H9 (cell line): ENCODE results near the gene ANXA10. TPM values are rescaled to one million over a fixed set of nuclear protein-coding genes. Genes with fewer than 3 reads are reported as not detected.

Experiments
- DNase-seq: peaks from one replicate; pipeline ENCODE4 v3.0.0-alpha.2; 2017
- H2AFZ ChIP-seq: one replicate; pipeline ENCODE4 v1.6.1; 2013; ENCODE audit warnings: mild to moderate bottlenecking, low read length, control low read depth, moderate library complexity
- H2AK5ac ChIP-seq: 2 replicates; pipeline ENCODE4 v1.6.1; 2013; ENCODE audit warnings: low read length, control low read depth, mixed read lengths; ENCODE audit not compliant: insufficient read length
- H2BK120ac ChIP-seq: one replicate; pipeline ENCODE4 v1.6.1; 2013; ENCODE audit warnings: low read depth, mild to moderate bottlenecking, low read length, control low read depth, inconsistent platforms; ENCODE audit not compliant: poor library complexity, severe bottlenecking
- H2BK12ac ChIP-seq: 2 replicates; pipeline ENCODE4 v1.6.1; 2013; ENCODE audit warnings: low read length, control low read depth, mixed read lengths, low read depth; ENCODE audit not compliant: insufficient read length
- H2BK15ac ChIP-seq: 2 replicates; pipeline ENCODE4 v1.6.1; 2013; ENCODE audit warnings: low read depth, low read length, control low read depth
- H2BK20ac ChIP-seq: one replicate; pipeline ENCODE4 v1.6.1; 2013; ENCODE audit warnings: low read depth, mild to moderate bottlenecking, low read length, control low read depth, inconsistent platforms; ENCODE audit not compliant: poor library complexity, severe bottlenecking
- H2BK5ac ChIP-seq: 2 replicates; pipeline ENCODE4 v1.6.1; 2013; ENCODE audit warnings: low read length, control low read depth, mixed read lengths; ENCODE audit not compliant: insufficient read length
- H3K14ac ChIP-seq: 2 replicates; pipeline ENCODE4 v1.6.1; 2013; ENCODE audit warnings: low read length, control low read depth; ENCODE audit not compliant: insufficient read depth
- H3K18ac ChIP-seq: 2 replicates; pipeline ENCODE4 v1.6.1; 2013; ENCODE audit warnings: low read depth, mild to moderate bottlenecking, mixed read lengths, low read length, control low read depth; ENCODE audit not compliant: insufficient read length
- H3K23ac ChIP-seq: 2 replicates; pipeline ENCODE4 v1.6.1; 2013; ENCODE audit warnings: low read length, control low read depth, mixed read lengths, low read depth; ENCODE audit not compliant: insufficient read length
- H3K23me2 ChIP-seq: 2 replicates; pipeline ENCODE4 v1.6.1; 2013; ENCODE audit warnings: low read depth, mild to moderate bottlenecking, mixed read lengths, low read length, control low read depth; ENCODE audit not compliant: insufficient read length, poor library complexity, severe bottlenecking
- H3K27ac ChIP-seq: 2 replicates; pipeline ENCODE4 v1.5.1; 2013; ENCODE audit warnings: low read length, control low read depth, mixed read lengths, low read depth; ENCODE audit not compliant: insufficient read length
- H3K27me3 ChIP-seq: 2 replicates; pipeline ENCODE4 v1.6.1; 2013; ENCODE audit warnings: low read length, control low read depth, inconsistent platforms; ENCODE audit not compliant: insufficient read depth
- H3K4ac ChIP-seq: 2 replicates; pipeline ENCODE4 v1.6.1; 2013; ENCODE audit warnings: low read depth, mild to moderate bottlenecking, control low read depth, inconsistent platforms, low read length, moderate library complexity
- H3K4me1 ChIP-seq: 2 replicates; pipeline ENCODE4 v1.6.1; 2013; ENCODE audit warnings: low read length, control low read depth, inconsistent platforms; ENCODE audit not compliant: insufficient read depth
- H3K4me2 ChIP-seq: 2 replicates; pipeline ENCODE4 v1.6.1; 2013; ENCODE audit warnings: low read length, control low read depth, mixed read lengths; ENCODE audit not compliant: insufficient read length, insufficient read depth
- H3K56ac ChIP-seq: 2 replicates; pipeline ENCODE4 v1.6.1; 2013; ENCODE audit warnings: low read depth, mild to moderate bottlenecking, mixed read lengths, low read length, control low read depth; ENCODE audit not compliant: insufficient read length
- H3K79me1 ChIP-seq: 2 replicates; pipeline ENCODE4 v1.6.1; 2013; ENCODE audit warnings: low read depth, mild to moderate bottlenecking, moderate library complexity, low read length, control low read depth, inconsistent platforms; ENCODE audit not compliant: insufficient read depth, poor library complexity, severe bottlenecking
- H3K79me2 ChIP-seq: 2 replicates; pipeline ENCODE4 v1.6.1; 2013; ENCODE audit warnings: low read length, control low read depth, inconsistent platforms; ENCODE audit not compliant: insufficient read depth
- H3K9ac ChIP-seq: 2 replicates; pipeline ENCODE4 v1.6.1; 2013; ENCODE audit warnings: low read length, control low read depth, mixed read lengths; ENCODE audit not compliant: insufficient read length; ENCODE audit errors: extremely low read depth
- H3K9me3 ChIP-seq: one replicate; pipeline ENCODE4 v1.6.1; 2013; ENCODE audit warnings: low read depth, low read length, inconsistent platforms; ENCODE audit not compliant: control insufficient read depth
- H3T11ph ChIP-seq: one replicate; pipeline ENCODE4 v1.6.1; 2013; ENCODE audit warnings: mild to moderate bottlenecking, low read length, control low read depth, inconsistent platforms
- H4K20me1 ChIP-seq: one replicate; pipeline ENCODE4 v1.6.1; 2013; ENCODE audit not compliant: control insufficient read depth, insufficient read length, insufficient read depth
- H4K5ac ChIP-seq: 2 replicates; pipeline ENCODE4 v1.6.1; 2013; ENCODE audit warnings: low read depth, mild to moderate bottlenecking, mixed read lengths, low read length, control low read depth; ENCODE audit not compliant: insufficient read length
- H4K8ac ChIP-seq: replicated peaks from 2 replicates; pipeline ENCODE4 v1.6.1; 2013; ENCODE audit warnings: low read length, control low read depth, mixed read lengths, low read depth; ENCODE audit not compliant: insufficient read length
- H4K91ac ChIP-seq: 2 replicates; pipeline ENCODE4 v1.6.1; 2013; ENCODE audit warnings: low read depth, mild to moderate bottlenecking, moderate library complexity, mixed read lengths, low read length, control low read depth; ENCODE audit not compliant: insufficient read length
- H3K27ac Mint-ChIP-seq, 3 experiments: 2 replicates in 2 of 3; 3 replicates in 1 of 3; pipeline ENCODE4 v1.8.0; 2020 to 2021; ENCODE audit warnings: mixed read lengths in 3 of 3, mild to moderate bottlenecking in 1 of 3, moderate library complexity in 1 of 3
- H3K27me3 Mint-ChIP-seq: 2 replicates; pipeline ENCODE4 v1.8.0; 2021; ENCODE audit warnings: low read depth, mild to moderate bottlenecking, moderate library complexity, mixed read lengths
- H3K36me3 Mint-ChIP-seq, 3 experiments: 2 replicates in 2 of 3; 3 replicates in 1 of 3; pipeline ENCODE4 v1.8.0; 2020 to 2021; ENCODE audit warnings: low read depth in 3 of 3, mixed read lengths in 3 of 3; ENCODE audit not compliant: insufficient read depth in 1 of 3
- H3K4me1 Mint-ChIP-seq, 2 experiments: 2 replicates each; pipeline ENCODE4 v1.8.0; 2020; ENCODE audit warnings: mixed read lengths in 2 of 2
- H3K4me3 Mint-ChIP-seq, 2 experiments: 2 replicates in 1 of 2; 3 replicates in 1 of 2; pipeline ENCODE4 v1.8.0; 2020 to 2021; ENCODE audit warnings: mild to moderate bottlenecking in 2 of 2, mixed read lengths in 2 of 2, moderate library complexity in 1 of 2
- H3K9me3 Mint-ChIP-seq, 2 experiments: 2 replicates in 1 of 2; 3 replicates in 1 of 2; pipeline ENCODE4 v1.8.0; 2020; ENCODE audit warnings: mild to moderate bottlenecking in 2 of 2, mixed read lengths in 2 of 2, moderate library complexity in 1 of 2
- WGBS: extraction: QIAGEN DNeasy Blood & Tissue Kit; methylation state at CpG from one replicate; pipeline ENCODE4 v1.1.7; 2013; ENCODE audit warnings: missing lambda C conversion rate, low lambda C conversion rate, mixed read lengths; ENCODE audit not compliant: insufficient read length; ENCODE audit errors: extremely low coverage; 5-methylcytosine and 5-hydroxymethylcytosine counted together
- total RNA-seq: library from RNA; stranded (reverse); gene quantifications from 2 replicates; pipeline ENCODE4 v1.2.1, GENCODE V29; 2021
- TF ChIP-seq, protein P1 (sequence below): fragments of 200-600 bp; sonication (generic); conservative IDR thresholded peaks from 3 replicates; pipeline ENCODE4 v1.8.0; 2021; ENCODE audit warnings: antibody characterized with exemption, mild to moderate bottlenecking

Gene ANXA10
- total RNA-seq, 1 experiment from 2014 or later: not detected

DNA sequence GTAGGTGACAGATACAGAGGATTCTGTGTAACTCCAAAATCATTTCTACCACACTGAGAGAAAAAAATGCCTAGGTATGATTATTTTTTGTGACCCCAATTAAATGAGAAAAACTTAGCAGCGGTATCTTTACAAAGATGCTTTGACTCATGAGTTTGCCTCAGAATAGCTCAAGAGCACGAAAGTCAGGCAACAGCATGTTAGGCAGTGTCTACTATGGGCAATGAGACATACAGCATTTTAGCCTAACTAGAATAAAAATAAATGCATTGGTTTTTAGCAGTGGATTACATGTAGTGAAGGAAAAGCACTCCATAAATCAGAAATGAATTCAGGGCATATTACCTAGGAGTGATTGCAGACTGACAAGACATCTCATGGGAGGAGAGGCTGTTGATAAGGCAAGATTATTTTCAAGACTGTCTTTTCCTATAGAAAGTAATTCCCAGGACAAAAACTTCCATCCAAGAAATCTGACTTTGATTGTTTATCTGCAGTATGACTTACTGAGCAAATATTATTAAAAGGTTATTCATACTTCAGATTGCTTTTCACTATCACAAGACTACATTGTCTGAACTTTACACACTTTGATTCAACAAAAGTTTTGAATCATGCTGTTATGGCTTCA, 3.6 kb downstream of the ANXA10 start:
- no peaks in the 10 kb centered on the region for H3K9me3 Mint-ChIP-seq
- Histone ChIP-seq H3K27ac (no peak overlapping the region), H4K8ac (no peak overlapping the region), H3K4ac (no peak overlapping the region), H3K79me1 (no peaks in the 10 kb centered on the region), H3K23me2 (no peaks in the 10 kb centered on the region), H2BK20ac (no peak overlapping the region), H3T11ph (no peak overlapping the region), H2AK5ac (no peak overlapping the region), H4K5ac (no peak overlapping the region), H2BK5ac (no peak overlapping the region), H2BK120ac (no peak overlapping the region), H3K4me1 (no peaks in the 10 kb centered on the region), H2BK12ac (no peak overlapping the region), H3K4me2 (no peak overlapping the region), H3K56ac (no peak overlapping the region), H3K14ac (no peak overlapping the region), H4K20me1 (no peaks in the 10 kb centered on the region), H2BK15ac (no peak overlapping the region), H3K9me3 (no peaks in the 10 kb centered on the region), H3K79me2 (no peaks in the 10 kb centered on the region), H3K27me3 (no peaks in the 10 kb centered on the region), H3K9ac (no peak overlapping the region), H4K91ac (no peak overlapping the region), H2AFZ (no peak overlapping the region), H3K23ac (no peak overlapping the region), H3K18ac (no peak overlapping the region)
- DNase-seq: no peak
- no peaks in the 10 kb centered on the region for H3K4me1 Mint-ChIP-seq
- H3K4me3 Mint-ChIP-seq: no peak overlapping the region
- no peak overlapping the region for H3K27ac Mint-ChIP-seq
- TF ChIP-seq, protein P1, sequence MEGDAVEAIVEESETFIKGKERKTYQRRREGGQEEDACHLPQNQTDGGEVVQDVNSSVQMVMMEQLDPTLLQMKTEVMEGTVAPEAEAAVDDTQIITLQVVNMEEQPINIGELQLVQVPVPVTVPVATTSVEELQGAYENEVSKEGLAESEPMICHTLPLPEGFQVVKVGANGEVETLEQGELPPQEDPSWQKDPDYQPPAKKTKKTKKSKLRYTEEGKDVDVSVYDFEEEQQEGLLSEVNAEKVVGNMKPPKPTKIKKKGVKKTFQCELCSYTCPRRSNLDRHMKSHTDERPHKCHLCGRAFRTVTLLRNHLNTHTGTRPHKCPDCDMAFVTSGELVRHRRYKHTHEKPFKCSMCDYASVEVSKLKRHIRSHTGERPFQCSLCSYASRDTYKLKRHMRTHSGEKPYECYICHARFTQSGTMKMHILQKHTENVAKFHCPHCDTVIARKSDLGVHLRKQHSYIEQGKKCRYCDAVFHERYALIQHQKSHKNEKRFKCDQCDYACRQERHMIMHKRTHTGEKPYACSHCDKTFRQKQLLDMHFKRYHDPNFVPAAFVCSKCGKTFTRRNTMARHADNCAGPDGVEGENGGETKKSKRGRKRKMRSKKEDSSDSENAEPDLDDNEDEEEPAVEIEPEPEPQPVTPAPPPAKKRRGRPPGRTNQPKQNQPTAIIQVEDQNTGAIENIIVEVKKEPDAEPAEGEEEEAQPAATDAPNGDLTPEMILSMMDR: no peak
- no peaks in the 10 kb centered on the region for H3K27me3 Mint-ChIP-seq
- WGBS: no CpG with 5 or more reads among the region's 2 CpGs
- H3K36me3 Mint-ChIP-seq: no peaks in the 10 kb centered on the region
